Transverse colon (tissue), 3 donors: ENCODE data around the gene INSRR.

Experiments
- POLR2A ChIP-seq: fragments of 450-650 bp; IDR thresholded peaks from one replicate; pipeline ENCODE4 v1.6.1; 2016; ENCODE audit warnings: antibody characterized with exemption, mild to moderate bottlenecking, moderate library complexity
- POLR2AphosphoS5 ChIP-seq, 3 donors: sonication (generic); formaldehyde crosslinking; IDR thresholded peaks; one replicate each; pipeline ENCODE4 v1.6.1; 2016; ENCODE audit warnings: antibody characterized with exemption in 3 of 3

DNA sequence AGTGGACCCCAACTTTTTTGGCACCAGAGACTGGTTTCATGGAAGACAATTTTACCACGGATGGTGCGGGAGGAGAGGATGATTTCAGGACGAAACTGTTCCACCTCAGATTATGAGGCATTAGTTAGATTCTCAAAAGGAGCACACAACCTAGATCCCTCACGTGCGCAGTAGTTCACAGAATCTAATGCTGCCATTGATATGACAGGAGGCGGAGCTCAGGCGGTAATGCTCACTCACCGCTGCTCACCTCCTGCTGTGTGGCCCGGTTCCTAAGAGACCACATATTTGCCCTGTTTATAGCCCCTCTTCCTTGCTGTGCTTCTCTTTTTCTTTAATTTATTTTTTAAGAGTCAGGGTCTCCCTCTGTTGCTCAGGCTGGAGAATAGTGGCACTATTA is 6.3 kb upstream of the INSRR start:
- TF ChIP-seq POLR2AphosphoS5 (IDR thresholded peaks at IDR 0.05) (no peak), POLR2A (no peak)
